KMS-11 (cell line): Measurements from ENCODE around the gene GPANK1.

Experiments used
- H2AFZ ChIP-seq: fragments of 200-600 bp; sonication (generic); 2 replicates; pipeline ENCODE4 v1.6.1; 2016; ENCODE audit warnings: antibody characterized with exemption, mixed run types, low read depth
- H3K27ac ChIP-seq: fragments of 200-600 bp; sonication (generic); 2 replicates; pipeline ENCODE4 v1.6.1; 2016; ENCODE audit warnings: mild to moderate bottlenecking, mixed run types
- H3K27me3 ChIP-seq: fragments of 200-600 bp; sonication (generic); 2 replicates; pipeline ENCODE4 v1.6.1; 2017; ENCODE audit warnings: mild to moderate bottlenecking, low read depth, mixed run types, moderate library complexity; ENCODE audit not compliant: insufficient read depth
- H3K36me3 ChIP-seq: fragments of 200-600 bp; sonication (generic); 2 replicates; pipeline ENCODE4 v1.6.1; 2017; ENCODE audit warnings: mild to moderate bottlenecking, mixed run types; ENCODE audit not compliant: insufficient read depth
- H3K4me1 ChIP-seq: fragments of 200-600 bp; sonication (generic); 2 replicates; pipeline ENCODE4 v1.6.1; 2016; ENCODE audit warnings: mild to moderate bottlenecking, low read depth, mixed run types; ENCODE audit not compliant: poor library complexity, severe bottlenecking
- H3K4me2 ChIP-seq: fragments of 200-600 bp; sonication (generic); 2 replicates; pipeline ENCODE4 v1.7.0; 2016; ENCODE audit warnings: mild to moderate bottlenecking, mixed run types
- H3K4me3 ChIP-seq: fragments of 200-600 bp; sonication (generic); IDR thresholded peaks from 2 replicates; pipeline ENCODE4 v1.6.1; 2017; ENCODE audit warnings: low read depth, low read length, mixed read lengths; ENCODE audit not compliant: insufficient read depth
- H3K79me2 ChIP-seq: fragments of 200-600 bp; sonication (generic); 2 replicates; pipeline ENCODE4 v1.6.1; 2016; ENCODE audit warnings: low read depth, mixed run types; ENCODE audit not compliant: insufficient read depth
- H3K9ac ChIP-seq: fragments of 200-600 bp; sonication (generic); 2 replicates; pipeline ENCODE4 v1.6.1; 2016; ENCODE audit warnings: mild to moderate bottlenecking, mixed run types
- H4K20me1 ChIP-seq: fragments of 200-600 bp; sonication (generic); 2 replicates; pipeline ENCODE4 v1.6.1; 2016; ENCODE audit warnings: mild to moderate bottlenecking, mixed run types; ENCODE audit not compliant: insufficient read depth
- TF ChIP-seq, protein P1 (sequence below): fragments of 200-600 bp; sonication (generic); conservative IDR thresholded peaks from 2 replicates; pipeline ENCODE4 v1.6.1; 2017; ENCODE audit warnings: low read depth, mild to moderate bottlenecking, antibody characterized with exemption, low read length, moderate library complexity, mixed read lengths

The GPANK1 gene

DNA sequence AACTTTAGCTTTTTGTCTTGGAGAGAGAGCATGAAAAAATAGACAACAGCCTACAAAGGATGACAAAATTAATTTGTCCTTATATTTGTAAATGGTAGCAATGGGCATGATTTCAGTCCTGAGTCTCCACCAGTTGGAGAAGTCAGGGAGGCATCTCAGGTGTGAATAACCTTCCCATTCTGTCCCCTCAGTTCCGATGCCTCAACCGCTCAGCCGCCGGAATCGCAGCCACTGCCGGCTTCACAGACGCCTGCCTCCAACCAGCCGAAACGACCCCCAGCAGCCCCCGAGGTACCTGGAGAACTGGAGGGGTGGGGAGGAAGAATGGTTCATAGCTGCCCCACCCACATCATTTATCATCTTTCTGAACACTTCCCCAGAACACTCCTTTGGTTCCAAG lies 40.7 kb downstream of the GPANK1 start:
- Histone ChIP-seq H3K79me2 (peaks cover 39% of the 10 kb centered on the region), H3K36me3 (peaks cover 28% of the 10 kb centered on the region; the same call in 1 of the 2 replicates), H3K4me3 (no peak overlapping the region), H3K9ac (no peak overlapping the region), H3K27ac (no peak overlapping the region), H2AFZ (no peak overlapping the region), H3K27me3 (no peaks in the 10 kb centered on the region), H4K20me1 (no peaks in the 10 kb centered on the region), H3K4me2 (no peak overlapping the region), H3K4me1 (peaks cover 16% of the 10 kb centered on the region)
- TF ChIP-seq, protein P1, sequence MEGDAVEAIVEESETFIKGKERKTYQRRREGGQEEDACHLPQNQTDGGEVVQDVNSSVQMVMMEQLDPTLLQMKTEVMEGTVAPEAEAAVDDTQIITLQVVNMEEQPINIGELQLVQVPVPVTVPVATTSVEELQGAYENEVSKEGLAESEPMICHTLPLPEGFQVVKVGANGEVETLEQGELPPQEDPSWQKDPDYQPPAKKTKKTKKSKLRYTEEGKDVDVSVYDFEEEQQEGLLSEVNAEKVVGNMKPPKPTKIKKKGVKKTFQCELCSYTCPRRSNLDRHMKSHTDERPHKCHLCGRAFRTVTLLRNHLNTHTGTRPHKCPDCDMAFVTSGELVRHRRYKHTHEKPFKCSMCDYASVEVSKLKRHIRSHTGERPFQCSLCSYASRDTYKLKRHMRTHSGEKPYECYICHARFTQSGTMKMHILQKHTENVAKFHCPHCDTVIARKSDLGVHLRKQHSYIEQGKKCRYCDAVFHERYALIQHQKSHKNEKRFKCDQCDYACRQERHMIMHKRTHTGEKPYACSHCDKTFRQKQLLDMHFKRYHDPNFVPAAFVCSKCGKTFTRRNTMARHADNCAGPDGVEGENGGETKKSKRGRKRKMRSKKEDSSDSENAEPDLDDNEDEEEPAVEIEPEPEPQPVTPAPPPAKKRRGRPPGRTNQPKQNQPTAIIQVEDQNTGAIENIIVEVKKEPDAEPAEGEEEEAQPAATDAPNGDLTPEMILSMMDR: no peak

DNA sequence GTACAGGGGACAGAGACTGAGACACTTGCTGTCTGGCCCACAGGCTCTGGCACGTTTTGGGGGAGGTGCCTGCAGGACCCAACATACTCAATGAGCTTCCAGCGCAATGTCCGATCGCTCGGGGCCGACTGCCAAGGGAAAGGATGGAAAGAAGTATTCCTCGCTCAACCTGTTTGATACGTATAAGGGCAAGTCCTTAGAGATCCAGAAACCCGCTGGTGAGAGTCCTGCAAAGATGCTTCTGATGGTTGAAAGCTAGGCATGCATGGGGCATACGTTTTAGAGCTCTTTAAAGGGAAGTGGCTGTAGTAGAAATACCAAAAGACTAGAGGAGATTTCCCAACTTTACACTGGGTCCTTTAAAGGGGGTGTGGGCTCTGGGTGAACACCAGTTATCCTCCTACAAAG lies 42.1 kb downstream of the GPANK1 start:
- TF ChIP-seq, protein P1: no peak
- peaks cover 17% of the 10 kb centered on the region for H3K4me1 ChIP-seq
- no peak overlapping the region for H2AFZ ChIP-seq
- H4K20me1 ChIP-seq: no peaks in the 10 kb centered on the region
- peaks cover 28% of the 10 kb centered on the region; the same call in 1 of the 2 replicates for H3K36me3 ChIP-seq
- H3K4me2 ChIP-seq: peak overlapping the region; percentile 92; the same call in 1 of the 2 replicates
- no peak overlapping the region for H3K4me3 ChIP-seq
- H3K27me3 ChIP-seq: no peaks in the 10 kb centered on the region
- peaks cover 39% of the 10 kb centered on the region for H3K79me2 ChIP-seq
- H3K27ac ChIP-seq: no peak overlapping the region
- no peak overlapping the region for H3K9ac ChIP-seq

DNA sequence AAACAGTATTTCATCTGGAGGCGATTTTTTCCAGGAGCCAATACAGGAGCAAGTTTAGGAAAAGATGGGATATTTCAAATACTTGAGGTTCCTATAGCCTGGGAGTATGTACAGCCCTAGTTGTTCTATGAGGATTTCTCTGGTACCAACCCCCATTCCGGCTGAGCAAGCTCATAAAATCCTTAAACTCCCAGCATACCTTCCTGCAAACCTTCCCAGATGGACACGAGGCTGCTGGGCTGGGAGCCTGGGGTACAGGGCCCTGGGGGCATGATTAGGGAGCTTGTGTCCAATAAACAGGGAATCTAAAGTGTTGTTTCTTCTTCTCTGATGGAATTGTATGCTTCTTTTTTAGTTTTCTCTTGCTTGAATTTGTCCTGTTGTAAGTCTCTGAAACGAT lies 42.8 kb downstream of the GPANK1 start:
- Histone ChIP-seq H3K27me3 (no peaks in the 10 kb centered on the region), H4K20me1 (no peaks in the 10 kb centered on the region), H2AFZ (no peak overlapping the region), H3K27ac (peak overlapping the region; percentile 68; the same call in 1 of the 2 replicates), H3K9ac (peak overlapping the region; percentile 94; the same call in 1 of the 2 replicates), H3K4me2 (peak overlapping the region; percentile 92), H3K79me2 (peaks cover 39% of the 10 kb centered on the region), H3K4me1 (peaks cover 24% of the 10 kb centered on the region), H3K36me3 (peaks cover 26% of the 10 kb centered on the region; the same call in 1 of the 2 replicates), H3K4me3 (peak overlapping the region; percentile 51)
- TF ChIP-seq, protein P1: no peak

DNA sequence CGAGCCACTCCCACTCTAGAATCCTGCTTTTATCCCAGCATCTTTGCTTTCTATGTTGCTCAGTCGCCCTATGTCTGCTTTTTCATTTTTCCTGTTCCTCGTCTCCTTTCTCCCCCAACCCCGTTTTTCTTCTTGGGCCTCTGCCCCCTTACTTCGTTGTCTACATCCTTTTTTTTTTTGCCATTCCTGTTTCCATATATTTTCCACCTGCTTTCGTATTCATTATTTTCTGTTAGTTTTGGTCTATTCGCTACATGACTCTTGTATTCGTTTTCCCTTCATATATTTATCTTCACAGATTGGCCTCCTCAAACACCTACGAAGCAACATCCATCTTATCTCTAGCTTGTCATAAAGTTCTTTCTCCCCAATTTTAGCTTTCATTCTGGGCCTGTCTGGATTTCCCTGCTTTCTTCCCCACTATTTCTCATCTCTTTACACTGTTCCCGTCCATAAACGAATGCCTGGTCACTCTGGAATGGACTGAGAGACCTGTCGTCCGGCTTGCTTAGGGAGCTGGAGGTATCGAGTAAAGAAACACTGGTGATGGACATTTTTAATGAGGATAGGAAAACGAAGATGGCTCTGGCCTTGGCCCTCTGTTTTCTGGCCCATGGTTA lies 43.4 kb downstream of the GPANK1 start:
- TF ChIP-seq, protein P1: no peak
- Histone ChIP-seq H3K79me2 (peaks cover 39% of the 10 kb centered on the region), H3K4me3 (peak overlapping the region; percentile 51), H2AFZ (peak overlapping the region; percentile 22; the same call in 1 of the 2 replicates), H3K4me2 (peak overlapping the region; percentile 92), H4K20me1 (no peaks in the 10 kb centered on the region), H3K27me3 (no peaks in the 10 kb centered on the region), H3K36me3 (peaks cover 25% of the 10 kb centered on the region; the same call in 1 of the 2 replicates), H3K4me1 (peaks cover 30% of the 10 kb centered on the region), H3K9ac (peak overlapping the region; percentile 94), H3K27ac (peak overlapping the region; percentile 68)
